HG03354 (cell line): ENCODE results near the gene NIPA2.

Source experiments
- ATAC-seq: cut with Tn5 transposase; IDR thresholded peaks from one replicate; pipeline ENCODE4 v1.9.1; 2021; ENCODE audit warnings: mild to moderate bottlenecking; ENCODE audit not compliant: unreplicated experiment, poor library complexity, severe bottlenecking

NIPA2 gene

DNA sequence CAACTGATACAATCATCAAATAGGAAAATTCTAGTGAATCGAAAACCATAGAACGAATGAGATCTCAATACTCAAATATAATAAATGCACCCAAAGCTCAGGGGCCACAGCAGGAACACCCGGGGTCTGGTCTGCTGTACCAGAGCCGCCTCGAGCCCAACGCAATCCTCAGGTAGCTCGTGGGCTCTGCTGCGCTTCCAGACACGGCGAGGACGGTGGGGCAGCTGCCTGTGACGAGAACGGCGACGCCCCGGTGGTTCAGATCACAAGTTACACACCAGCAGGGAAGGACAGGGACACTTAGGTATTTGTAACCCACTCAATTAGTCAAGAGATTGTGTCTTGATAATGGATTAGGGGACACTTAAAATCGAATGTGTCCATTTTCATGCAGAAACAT, 54.6 kb downstream of the NIPA2 start:
- no peak for ATAC-seq

DNA sequence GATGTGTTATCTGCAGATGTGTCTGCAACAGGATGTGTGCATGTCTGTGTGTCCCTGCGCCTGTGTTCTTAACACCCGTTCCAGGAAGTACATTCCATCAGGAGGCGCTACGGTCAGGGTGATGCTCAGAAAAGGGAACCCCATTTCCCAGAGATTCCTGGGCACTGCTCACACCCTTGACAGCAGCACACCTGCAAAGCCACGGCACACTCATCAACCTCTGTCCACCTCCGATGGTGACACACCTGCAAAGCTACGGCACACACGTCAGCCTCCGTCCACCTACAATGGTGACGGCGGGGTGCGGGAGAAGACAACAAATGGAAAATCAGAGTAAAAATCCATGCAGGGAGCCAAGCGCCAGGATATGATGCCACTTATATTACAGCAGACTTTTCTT, 55.4 kb downstream of the NIPA2 start:
- no peak for ATAC-seq

DNA sequence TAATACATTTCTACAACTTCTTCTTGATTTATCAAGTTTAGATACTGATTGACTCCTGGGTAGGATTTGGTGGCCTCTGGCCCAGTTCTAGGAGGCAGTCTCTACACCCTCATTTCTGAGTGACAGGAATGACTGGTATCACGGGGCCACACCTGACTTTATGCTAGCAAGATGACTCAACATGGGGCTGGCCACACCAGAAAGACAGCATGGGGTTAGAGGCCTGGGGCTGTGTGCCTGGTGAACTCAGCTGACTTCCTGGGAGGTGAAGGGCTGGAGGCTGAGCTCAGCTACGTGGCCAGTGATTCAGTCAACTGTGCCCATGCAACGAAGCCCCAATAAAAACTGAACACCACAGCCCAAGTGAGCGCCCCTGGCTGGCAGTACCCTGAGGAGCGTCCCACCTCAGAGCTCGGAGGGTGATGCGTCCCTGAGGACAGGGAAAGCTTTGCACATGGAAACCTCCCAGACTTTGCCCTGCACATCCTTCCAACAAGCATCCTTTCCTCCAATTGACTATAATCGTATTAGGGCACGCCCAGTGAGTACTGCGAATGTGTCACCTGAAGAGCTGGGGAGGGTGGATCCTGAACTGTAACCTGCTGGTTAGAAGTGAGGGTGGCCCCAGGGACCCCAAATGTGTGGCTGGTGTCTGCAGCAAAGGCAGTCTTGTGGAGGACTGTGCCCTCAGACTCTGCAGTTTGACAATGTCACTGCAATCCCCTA, 57.2 kb downstream of the NIPA2 start:
- ATAC-seq: peak; percentile 77

DNA sequence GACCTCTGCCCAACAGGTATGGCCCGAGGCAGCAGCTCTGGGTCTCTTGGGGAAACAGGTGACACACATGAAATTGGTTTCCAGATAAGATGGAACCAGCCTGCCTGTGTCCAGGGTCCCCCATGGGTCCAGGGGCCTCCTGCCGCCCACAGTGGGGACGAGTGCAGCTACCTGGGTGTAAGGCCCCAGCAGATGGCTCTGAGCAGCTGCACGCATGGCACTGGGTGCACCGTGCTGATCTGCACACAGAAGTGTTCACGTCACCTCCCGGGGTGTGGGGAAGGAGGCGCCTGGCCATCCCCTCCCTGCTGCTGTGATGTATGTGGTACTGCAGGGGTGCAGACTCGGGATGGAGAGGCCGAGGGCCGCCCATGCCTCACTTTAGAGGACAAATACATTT, 63.6 kb downstream of the NIPA2 start:
- no peak for ATAC-seq

- no peak for ATAC-seq
Measured at GRCh38 chr15:22902578-22902977, 64.1 kb downstream of the NIPA2 start.

DNA sequence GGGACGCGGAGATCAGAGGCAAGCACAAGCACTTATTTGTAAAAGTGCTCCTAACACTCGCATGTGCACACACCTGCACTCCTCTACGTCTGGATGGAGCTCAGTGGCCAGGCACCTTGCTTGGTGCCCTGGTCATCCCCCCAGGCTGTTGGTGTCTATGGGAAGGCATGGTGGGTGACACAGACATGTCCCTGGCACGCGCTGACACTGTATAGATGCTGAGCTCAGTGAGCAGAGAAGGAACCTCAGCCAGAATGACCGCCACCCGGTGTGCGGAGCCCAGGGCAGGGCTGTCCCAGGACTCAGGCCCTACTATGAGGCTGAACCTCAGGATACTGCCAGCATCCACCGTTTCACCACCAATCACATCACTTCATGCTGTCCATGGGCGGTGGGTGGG, 64.5 kb downstream of the NIPA2 start:
- ATAC-seq: no peak

GRCh38 chr15:22903427-22903826, 65.0 kb downstream of the NIPA2 start:
- ATAC-seq: no peak

- no peak for ATAC-seq
Measured at GRCh38 chr15:22903961-22904534, 65.6 kb downstream of the NIPA2 start.

GRCh38 chr15:22904736-22905135, 66.3 kb downstream of the NIPA2 start:
- ATAC-seq: no peak

DNA sequence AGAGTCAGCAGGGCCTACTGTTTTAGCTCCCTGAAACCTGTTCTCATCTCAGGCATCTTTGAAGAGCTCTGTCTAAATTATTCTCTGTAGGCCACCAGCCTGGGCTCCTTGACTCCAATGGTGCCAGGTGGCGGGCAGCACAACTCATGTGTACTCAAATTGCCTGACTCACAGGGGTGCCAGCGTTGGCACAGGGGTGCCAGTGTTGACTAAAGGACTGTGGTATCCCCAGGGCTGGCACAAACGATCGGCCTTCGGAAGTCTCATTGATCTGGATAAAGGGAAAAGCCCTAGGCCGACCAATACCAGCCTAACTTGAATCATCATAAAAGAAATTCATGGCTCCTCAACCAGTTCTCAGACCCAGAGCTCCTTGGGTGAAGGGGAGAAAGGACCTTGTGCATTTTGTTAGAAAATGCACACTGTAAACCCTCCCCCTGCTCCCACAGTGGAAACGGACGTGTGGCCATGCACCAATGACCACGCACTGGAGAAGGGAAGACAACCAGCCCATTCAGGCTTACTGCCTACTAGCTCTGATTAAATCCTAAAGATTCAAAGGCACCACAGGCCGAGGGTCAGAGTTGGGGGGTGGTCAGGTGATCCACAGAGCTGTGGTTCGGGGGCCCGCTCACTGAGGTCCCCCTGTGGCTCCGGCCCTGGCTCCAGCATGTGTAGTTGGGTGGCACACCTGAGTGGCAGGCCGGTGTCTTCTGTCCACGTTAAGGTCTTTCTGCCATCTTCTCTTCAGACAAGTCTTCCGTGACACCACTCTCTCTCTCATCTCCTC, 68.9 kb downstream of the NIPA2 start:
- no peak for ATAC-seq

DNA sequence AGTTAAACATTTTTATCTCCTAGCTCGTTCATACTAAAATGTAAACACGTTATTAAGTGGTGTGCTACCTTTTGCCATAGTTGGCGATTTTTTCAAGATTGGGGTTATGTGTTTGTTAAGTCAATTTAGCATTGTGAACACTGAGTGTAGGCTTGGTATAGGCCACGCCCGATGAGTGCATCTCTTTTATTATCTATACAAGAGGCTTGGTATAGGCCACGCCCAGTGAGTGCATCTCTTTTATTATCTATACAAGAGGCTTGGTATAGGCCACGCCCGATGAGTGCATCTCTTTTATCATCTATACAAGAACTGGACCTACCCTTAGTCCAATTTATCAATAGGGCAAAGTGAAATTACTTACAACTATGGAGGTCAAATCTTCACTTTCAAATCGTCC, 70.4 kb downstream of the NIPA2 start:
- no peak for ATAC-seq

DNA sequence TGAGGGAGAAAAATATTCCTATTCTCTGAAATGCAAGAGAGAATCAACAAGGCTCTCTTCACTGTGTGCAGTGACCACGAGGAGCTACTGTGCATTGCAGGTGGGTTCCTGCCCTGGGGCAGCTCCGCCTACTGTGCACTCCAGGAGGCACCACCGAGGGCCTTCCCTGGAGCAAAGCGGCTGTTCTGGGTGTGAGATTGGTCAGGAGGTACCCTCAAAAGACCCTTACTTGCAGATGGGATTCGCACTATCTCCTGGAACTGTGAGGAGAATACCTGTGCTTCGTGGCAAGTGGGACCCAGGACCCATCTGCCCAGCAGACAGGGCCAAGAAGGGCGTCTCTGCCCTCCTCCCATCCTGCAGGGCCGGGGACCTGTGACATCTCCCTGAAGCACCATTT, 72.8 kb downstream of the NIPA2 start:
- ATAC-seq: no peak

GRCh38 chr15:22912256-22912655, 73.8 kb downstream of the NIPA2 start:
- ATAC-seq: no peak

GRCh38 chr15:22913646-22914380, 75.3 kb downstream of the NIPA2 start:
- ATAC-seq: no peak

DNA sequence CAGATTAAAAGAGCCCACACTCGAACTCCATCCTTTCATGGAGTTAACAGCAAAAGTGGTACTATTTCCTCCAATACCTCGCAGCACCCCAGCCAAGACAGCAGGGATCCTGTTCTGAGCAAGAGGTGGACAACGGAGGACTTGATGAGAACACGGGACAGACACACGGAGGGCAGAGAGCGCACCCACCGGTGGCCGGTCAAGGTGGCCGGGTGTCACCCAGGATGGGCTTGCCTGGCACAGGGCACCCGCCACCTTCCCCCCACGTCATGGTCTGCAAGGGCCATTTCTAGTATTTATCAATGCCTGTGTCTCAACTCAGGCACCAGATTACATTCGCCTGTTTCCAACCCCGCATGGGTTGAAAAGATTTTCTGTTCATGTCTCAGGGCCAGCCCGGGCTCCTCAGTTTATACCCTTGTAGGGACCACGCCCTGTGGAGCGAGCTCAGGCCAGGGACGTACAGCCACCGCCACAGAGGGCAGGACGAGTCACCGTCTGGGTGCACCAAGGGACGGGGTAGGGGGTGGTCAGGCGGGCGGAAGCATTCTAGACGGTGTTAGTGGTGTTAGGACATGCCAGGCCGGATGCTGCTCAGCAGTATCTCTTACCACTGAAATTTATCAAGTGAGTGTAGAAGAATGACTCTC, 77.5 kb downstream of the NIPA2 start:
- no peak for ATAC-seq

GRCh38 chr15:22916606-22917350, 78.3 kb downstream of the NIPA2 start:
- no peak for ATAC-seq

GRCh38 chr15:22917556-22917955, 79.1 kb downstream of the NIPA2 start:
- ATAC-seq: no peak
